CD4-positive, alpha-beta memory T cell (primary cell): ENCODE measurements around the gene AMBP. TPM values are rescaled to one million over a fixed set of nuclear protein-coding genes. Genes with fewer than 3 reads are reported as not detected.

ENCODE experiments used
- CTCF ChIA-PET: fragments of 350-600 bp; sonication (Branson Sonifier 250); formaldehyde crosslinking; loops from one replicate; lab custom pipeline; 2021; ENCODE audit warnings: inconsistent platforms; ENCODE audit not compliant: partially characterized antibody; lab: Charles Lee
- POLR2A ChIA-PET: fragments of 350-600 bp; sonication (Branson Sonifier 250); formaldehyde crosslinking; loops from one replicate; lab custom pipeline; 2021; ENCODE audit not compliant: partially characterized antibody; lab: Charles Lee
- DNase-seq, 5 donors: peaks; one replicate each; pipeline versions ENCODE4 v3.0.0 to v3.0.0-alpha.2; 2020 to 2022; ENCODE audit warnings: mixed read lengths in 1 of 5
- H3K27ac ChIP-seq: one replicate; pipeline ENCODE4 v1.7.0; 2013; ENCODE audit warnings: low read depth, low read length
- H3K27me3 ChIP-seq: 2 replicates; pipeline ENCODE4 v1.7.0; 2013; ENCODE audit warnings: mild to moderate bottlenecking, low read length, moderate library complexity; ENCODE audit not compliant: insufficient read depth
- H3K36me3 ChIP-seq: 2 replicates; pipeline ENCODE4 v1.7.0; 2013; ENCODE audit warnings: mild to moderate bottlenecking, low read length, moderate library complexity; ENCODE audit not compliant: insufficient read depth
- H3K4me1 ChIP-seq: 2 replicates; pipeline ENCODE4 v1.7.0; 2013; ENCODE audit warnings: mild to moderate bottlenecking, low read length, moderate library complexity; ENCODE audit not compliant: insufficient read depth
- H3K4me3 ChIP-seq, 2 donors: one replicate each; pipeline ENCODE4 v1.7.0; 2013; ENCODE audit warnings: low read length in 2 of 2, mild to moderate bottlenecking in 1 of 2
- H3K9me3 ChIP-seq, 2 donors: one replicate each; pipeline ENCODE4 v1.7.0; 2013; ENCODE audit warnings: low read length in 2 of 2, control low read depth in 1 of 2; ENCODE audit not compliant: control insufficient read depth in 1 of 2
- H3K27ac Mint-ChIP-seq, 7 donors: one replicate each; pipeline ENCODE4 v1.8.0; 2020 to 2021; ENCODE audit warnings: mixed read lengths in 7 of 7, mild to moderate bottlenecking in 6 of 7, inconsistent platforms in 3 of 7, moderate library complexity in 3 of 7
- H3K27me3 Mint-ChIP-seq, 2 donors: one replicate each; pipeline ENCODE4 v1.8.0; 2020 to 2021; ENCODE audit warnings: mixed read lengths in 2 of 2
- H3K36me3 Mint-ChIP-seq, 2 donors: one replicate each; pipeline ENCODE4 v1.8.0; 2020 to 2021; ENCODE audit warnings: mixed read lengths in 2 of 2, inconsistent platforms in 1 of 2, mild to moderate bottlenecking in 1 of 2
- H3K4me1 Mint-ChIP-seq, 4 donors: one replicate each; pipeline ENCODE4 v1.8.0; 2020 to 2021; ENCODE audit warnings: mixed read lengths in 4 of 4, mild to moderate bottlenecking in 1 of 4
- H3K4me3 Mint-ChIP-seq, 8 donors: one replicate each; pipeline ENCODE4 v1.8.0; 2020 to 2021; ENCODE audit warnings: mixed read lengths in 8 of 8, mild to moderate bottlenecking in 7 of 8, moderate library complexity in 6 of 8, inconsistent platforms in 3 of 8
- H3K9me3 Mint-ChIP-seq, 8 donors: one replicate each; pipeline ENCODE4 v1.8.0; 2020 to 2021; ENCODE audit warnings: mixed read lengths in 8 of 8, mild to moderate bottlenecking in 5 of 8, inconsistent platforms in 3 of 8, moderate library complexity in 1 of 8
- intact Hi-C: fragments of 100-400 bp; cut with micrococcal nuclease; formaldehyde crosslinking; loops from one replicate; pipeline ENCODE4 v1.15.1; 2023
- polyA plus RNA-seq, 2 donors: library from polyadenylated mRNA; unstranded; fragments of 300-500 nt; fragmentation: Illumina TruSeq; gene quantifications; one replicate each; pipeline ENCODE4 v1.2.3, GENCODE V29; 2021
- total RNA-seq, 2 experiments: library from RNA; stranded (reverse); gene quantifications; one replicate each; pipeline ENCODE4 v1.2.3, GENCODE V29; 2021

AMBP gene
- total and polyA plus RNA-seq, 4 experiments from 2014 or later, result not detected

DNA sequence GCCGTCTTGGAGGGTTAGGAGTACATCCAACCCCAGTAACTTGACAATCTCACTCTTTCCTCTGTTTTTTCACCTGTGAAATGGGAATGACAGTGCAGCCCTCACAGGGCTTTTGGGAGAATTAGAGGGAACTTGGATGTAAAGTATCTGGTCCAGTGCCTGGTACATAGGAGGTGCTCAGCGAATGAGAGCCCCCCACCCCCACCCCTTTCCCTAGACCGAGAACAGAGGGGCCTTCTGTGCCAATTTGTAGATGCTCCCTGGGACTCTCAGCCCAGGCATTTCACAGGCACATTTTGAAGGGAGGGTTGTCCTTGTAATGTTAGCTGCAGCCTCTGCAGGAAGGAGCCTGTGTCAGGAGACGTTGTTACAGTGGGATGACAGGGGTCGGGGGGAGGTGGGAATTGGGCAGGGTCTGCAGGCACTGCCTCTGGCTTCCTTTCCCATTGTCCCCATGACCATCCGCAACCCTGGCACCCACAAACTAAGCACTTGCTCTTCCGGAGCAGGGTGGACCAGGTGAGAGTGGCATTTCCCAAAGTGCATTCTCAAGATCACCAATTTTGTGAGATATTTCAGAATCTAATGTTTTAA is 47.0 kb downstream of the AMBP start:
- no peak for DNase-seq
- Mint-ChIP-seq H3K4me1 (no peaks in the 10 kb centered on the region), H3K27ac (no peak overlapping the region), H3K36me3 (no peaks in the 10 kb centered on the region), H3K9me3 (peaks cover 0 to 2% (median 0%) of the 10 kb centered on the region in 8 donors), H3K27me3 (no peaks in the 10 kb centered on the region), H3K4me3 (no peak overlapping the region)
- POLR2A ChIA-PET, result no interaction called here
- no peaks in the 10 kb centered on the region for H3K9me3 ChIP-seq
- no peak overlapping the region for H3K27ac ChIP-seq
- CTCF ChIA-PET, result no interaction called here
- intact Hi-C loops, result no loop called here
- H3K4me3 ChIP-seq, result no peak overlapping the region
- no peaks in the 10 kb centered on the region for H3K4me1 ChIP-seq
- H3K36me3 ChIP-seq, result no peaks in the 10 kb centered on the region
- H3K27me3 ChIP-seq, result no peaks in the 10 kb centered on the region

DNA sequence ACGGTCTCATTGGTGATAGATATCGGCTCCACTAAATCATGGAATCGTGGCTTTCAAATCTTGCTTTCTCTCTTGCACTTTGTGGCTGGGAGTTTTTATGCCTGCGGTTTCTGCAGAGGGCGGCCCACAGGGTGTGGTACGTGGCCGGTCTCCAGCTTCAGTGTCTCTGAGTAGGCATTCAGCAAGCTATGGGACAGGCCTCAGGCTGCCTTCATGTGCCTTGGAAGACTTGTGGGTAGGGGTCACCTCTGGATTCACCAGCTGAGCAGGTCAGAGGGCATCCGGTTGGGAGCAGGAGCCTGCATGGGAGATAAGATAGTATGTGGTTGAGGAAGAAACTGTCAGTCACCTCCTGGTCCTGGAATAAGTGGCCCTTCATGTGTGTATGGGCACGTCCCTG is 47.7 kb downstream of the AMBP start:
- no peak overlapping the region for H3K4me3 ChIP-seq
- Mint-ChIP-seq H3K4me3 (no peak overlapping the region), H3K36me3 (peaks cover 0 to under 1% of the 10 kb centered on the region in 2 donors), H3K4me1 (no peaks in the 10 kb centered on the region), H3K9me3 (peaks cover 0 to 6% (median 1%) of the 10 kb centered on the region in 8 donors), H3K27me3 (peaks cover 0 to 2% of the 10 kb centered on the region in 2 donors), H3K27ac (no peak overlapping the region)
- intact Hi-C loops, result loop anchor here (1.0 kb wide), 1 partner anchor 23 kb away; no protein-coding TSS in a partner anchor
- ChIA-PET CTCF (no interaction called here), POLR2A (no interaction called here)
- no peaks in the 10 kb centered on the region for H3K36me3 ChIP-seq
- H3K27ac ChIP-seq, result no peak overlapping the region
- H3K4me1 ChIP-seq, result no peaks in the 10 kb centered on the region
- no peak for DNase-seq
- no peaks in the 10 kb centered on the region for H3K9me3 ChIP-seq
- no peaks in the 10 kb centered on the region for H3K27me3 ChIP-seq

DNA sequence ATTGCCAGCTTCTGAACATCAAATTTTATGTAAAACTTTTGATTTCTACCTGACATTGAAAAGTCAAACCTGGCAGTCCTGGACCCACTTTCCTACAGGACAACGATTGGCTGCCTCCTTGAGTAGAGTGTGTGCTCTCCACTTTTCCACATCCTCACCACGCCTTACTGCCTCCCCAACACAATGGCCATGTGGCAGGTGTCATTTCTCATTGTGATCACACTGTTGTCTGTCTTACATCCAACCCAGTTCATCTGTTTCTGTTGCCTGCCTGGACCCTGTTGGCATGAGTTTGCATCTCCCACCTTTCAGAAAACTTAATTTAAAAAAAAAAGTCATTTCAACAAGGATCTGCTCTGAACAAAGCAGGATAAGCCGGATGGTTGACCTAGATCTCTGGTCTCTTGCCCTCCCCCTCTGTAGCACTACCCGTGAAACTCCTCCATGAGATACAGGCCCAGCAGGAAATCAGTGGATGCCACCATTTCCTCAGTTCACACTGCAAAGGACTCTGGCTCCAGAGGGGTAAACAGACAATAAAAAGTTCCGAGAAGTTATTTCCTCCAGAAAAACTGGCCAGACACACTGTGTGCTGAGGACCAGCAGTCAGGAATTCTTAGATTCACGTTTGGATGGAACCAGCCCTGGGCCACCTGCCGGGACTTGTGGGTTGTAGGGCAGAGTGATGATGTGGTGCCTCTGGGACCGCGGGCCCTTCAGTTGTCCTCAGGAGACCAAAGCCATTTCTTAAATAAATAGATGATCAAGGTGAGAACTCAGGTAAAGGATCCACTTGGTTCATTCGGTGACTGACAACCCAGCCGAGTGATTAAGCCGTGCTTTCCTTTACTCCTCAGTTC is 48.6 kb downstream of the AMBP start:
- peaks cover 0 to 11% (median 7%) of the 10 kb centered on the region in 8 donors for H3K9me3 Mint-ChIP-seq
- DNase-seq, result no peak
- POLR2A ChIA-PET, result no interaction called here
- Histone ChIP-seq H3K4me3 (no peak overlapping the region), H3K27ac (no peak overlapping the region), H3K9me3 (no peaks in the 10 kb centered on the region), H3K4me1 (no peaks in the 10 kb centered on the region), H3K36me3 (no peaks in the 10 kb centered on the region), H3K27me3 (no peaks in the 10 kb centered on the region)
- CTCF ChIA-PET, result no interaction called here
- peaks cover 0 to 3% of the 10 kb centered on the region in 2 donors for H3K27me3 Mint-ChIP-seq
- no peaks in the 10 kb centered on the region for H3K4me1 Mint-ChIP-seq
- H3K36me3 Mint-ChIP-seq, result peaks cover 6 to 7% of the 10 kb centered on the region in 2 donors
- H3K27ac Mint-ChIP-seq, result no peak overlapping the region
- intact Hi-C loops, result loop anchor here (1.0 kb wide), 1 partner anchor 22 kb away; no protein-coding TSS in a partner anchor
- no peak overlapping the region for H3K4me3 Mint-ChIP-seq

DNA sequence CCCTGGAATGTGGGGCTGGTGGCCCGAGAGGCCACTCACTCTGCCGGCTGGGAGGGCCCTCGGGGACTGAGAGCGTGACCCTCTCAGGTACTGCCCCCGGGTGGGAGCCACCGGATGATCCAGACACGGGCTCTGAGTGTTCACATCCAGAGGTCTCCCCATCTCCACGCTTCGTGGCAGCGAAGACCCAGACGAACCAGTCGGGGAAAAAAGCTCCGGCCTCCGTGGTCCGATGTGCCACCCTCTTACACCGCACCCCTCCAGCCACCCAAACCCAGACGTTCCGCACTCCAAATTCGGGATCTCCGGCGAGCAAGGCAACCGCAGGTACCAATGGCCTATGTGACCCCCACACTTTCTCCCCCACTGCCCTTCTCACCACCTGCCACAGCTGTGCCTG is 49.5 kb downstream of the AMBP start:
- Mint-ChIP-seq H3K4me1 (no peaks in the 10 kb centered on the region), H3K36me3 (peaks cover 6 to 10% of the 10 kb centered on the region in 2 donors), H3K9me3 (peaks cover 0 to 19% (median 16%) of the 10 kb centered on the region in 8 donors), H3K27me3 (peaks cover 0 to 3% of the 10 kb centered on the region in 2 donors), H3K27ac (no peak overlapping the region), H3K4me3 (no peak overlapping the region)
- CTCF ChIA-PET, result no interaction called here
- intact Hi-C loops, result no loop called here
- H3K4me1 ChIP-seq, result no peaks in the 10 kb centered on the region
- H3K4me3 ChIP-seq, result no peak overlapping the region
- H3K36me3 ChIP-seq, result no peaks in the 10 kb centered on the region
- no peaks in the 10 kb centered on the region for H3K9me3 ChIP-seq
- no peak for DNase-seq
- no peaks in the 10 kb centered on the region for H3K27me3 ChIP-seq
- no peak overlapping the region for H3K27ac ChIP-seq
- POLR2A ChIA-PET, result no interaction called here

DNA sequence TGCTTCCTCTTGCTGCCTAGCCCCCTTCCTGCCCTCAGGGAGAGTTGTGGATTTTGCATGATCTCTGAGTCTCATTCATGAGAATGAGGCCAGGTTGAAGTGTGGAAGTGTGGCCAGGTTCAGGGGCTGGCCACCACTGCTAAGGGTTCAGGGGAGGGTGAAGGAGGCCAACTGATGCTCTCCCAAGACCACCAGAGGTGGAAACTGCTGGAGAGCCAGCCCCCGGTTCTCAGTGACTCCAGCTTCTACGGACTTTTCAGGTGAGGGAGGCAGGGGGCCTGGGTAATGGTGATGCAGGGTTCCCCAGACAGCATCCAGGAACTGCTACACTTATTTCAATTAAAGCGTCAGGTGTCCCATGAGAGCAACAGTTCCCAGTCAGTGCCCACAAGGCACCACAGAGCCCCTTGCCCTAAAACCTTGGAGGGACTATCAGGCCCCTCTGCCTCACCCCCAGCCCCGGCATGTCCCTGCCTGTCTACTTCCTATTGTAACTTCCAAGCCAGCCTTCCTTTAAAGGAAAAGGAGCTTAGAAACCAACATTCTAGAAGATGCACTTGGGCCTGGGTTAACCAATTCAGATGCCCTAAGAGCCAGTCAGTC is 50.1 kb downstream of the AMBP start:
- Mint-ChIP-seq H3K27ac (no peak overlapping the region), H3K27me3 (peaks cover 0 to 3% of the 10 kb centered on the region in 2 donors), H3K4me1 (no peaks in the 10 kb centered on the region), H3K4me3 (no peak overlapping the region), H3K36me3 (peaks cover 6 to 12% of the 10 kb centered on the region in 2 donors), H3K9me3 (peaks cover 0 to 26% (median 21%) of the 10 kb centered on the region in 8 donors)
- intact Hi-C loops, result no loop called here
- H3K27me3 ChIP-seq, result no peaks in the 10 kb centered on the region
- H3K27ac ChIP-seq, result no peak overlapping the region
- no peak for DNase-seq
- H3K9me3 ChIP-seq, result no peaks in the 10 kb centered on the region
- H3K4me1 ChIP-seq, result no peaks in the 10 kb centered on the region
- ChIA-PET CTCF (no interaction called here), POLR2A (no interaction called here)
- H3K36me3 ChIP-seq, result no peaks in the 10 kb centered on the region
- H3K4me3 ChIP-seq, result no peak overlapping the region

DNA sequence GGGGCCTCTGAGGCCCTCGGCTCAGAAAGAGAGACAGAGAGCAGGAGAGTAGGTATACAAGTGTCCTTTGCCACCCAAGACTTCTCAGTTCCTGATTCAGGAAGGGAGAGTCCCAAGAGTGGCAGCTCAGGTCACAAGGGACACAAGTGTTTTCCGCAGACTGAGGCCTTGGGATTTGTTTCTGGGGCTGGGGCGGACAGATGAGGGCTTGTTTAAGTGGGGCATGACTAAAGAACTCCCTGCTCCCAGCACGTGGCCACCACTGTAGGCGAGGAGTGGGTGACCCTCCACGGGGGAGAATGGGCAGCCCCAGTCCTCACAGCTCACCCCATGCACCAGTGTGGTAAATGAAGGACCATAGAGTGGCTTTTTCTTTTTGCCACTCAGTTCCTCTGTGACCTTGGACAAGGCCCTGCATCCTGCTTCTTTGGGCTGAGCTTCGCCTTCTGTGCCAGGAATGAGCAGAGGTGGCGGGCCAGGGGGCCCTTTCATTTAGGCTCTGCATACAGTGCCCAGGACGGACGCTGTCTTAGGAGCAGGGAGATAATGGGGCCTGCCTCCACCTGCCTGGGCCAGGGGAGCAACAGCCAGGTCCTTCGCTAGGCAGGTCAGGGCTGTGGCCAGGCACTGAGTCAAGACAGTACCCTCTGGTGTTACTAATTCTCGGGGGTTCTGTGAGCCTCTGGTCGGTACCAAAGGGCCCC is 50.8 kb downstream of the AMBP start:
- Histone ChIP-seq H3K4me1 (no peaks in the 10 kb centered on the region), H3K4me3 (no peak overlapping the region), H3K36me3 (no peaks in the 10 kb centered on the region), H3K9me3 (no peaks in the 10 kb centered on the region), H3K27ac (no peak overlapping the region), H3K27me3 (no peaks in the 10 kb centered on the region)
- no peak overlapping the region for H3K27ac Mint-ChIP-seq
- peaks cover 0 to 3% of the 10 kb centered on the region in 2 donors for H3K27me3 Mint-ChIP-seq
- ChIA-PET CTCF (no interaction called here), POLR2A (no interaction called here)
- peaks cover 0 to 32% (median 28%) of the 10 kb centered on the region in 8 donors for H3K9me3 Mint-ChIP-seq
- H3K36me3 Mint-ChIP-seq, result peaks cover 9 to 12% of the 10 kb centered on the region in 2 donors
- no peaks in the 10 kb centered on the region for H3K4me1 Mint-ChIP-seq
- intact Hi-C loops, result no loop called here
- no peak overlapping the region for H3K4me3 Mint-ChIP-seq
- no peak for DNase-seq

DNA sequence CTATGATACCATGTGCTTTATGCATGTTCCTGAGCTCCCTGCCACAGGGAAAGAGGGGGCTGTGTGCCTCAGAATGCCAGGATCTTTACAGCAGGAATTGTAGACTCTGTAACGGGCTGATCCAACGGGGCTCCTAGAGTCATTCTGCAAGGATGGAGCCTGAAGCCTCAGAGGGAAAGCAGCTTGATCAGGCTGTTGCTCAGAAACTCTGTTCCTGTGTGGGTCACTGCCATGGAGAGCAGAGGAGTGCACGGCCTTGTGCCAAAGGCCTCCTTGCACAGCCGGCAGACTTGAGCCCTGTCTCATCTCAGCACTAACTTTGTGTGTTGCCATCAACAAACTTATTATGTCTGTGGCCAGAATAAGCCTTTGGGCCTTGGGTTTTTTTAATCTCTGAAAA is 51.8 kb downstream of the AMBP start:
- Mint-ChIP-seq H3K27me3 (peaks cover 0 to 3% of the 10 kb centered on the region in 2 donors), H3K36me3 (peaks cover 9 to 12% of the 10 kb centered on the region in 2 donors), H3K27ac (no peak overlapping the region), H3K4me1 (no peaks in the 10 kb centered on the region), H3K9me3 (peaks cover 0 to 35% (median 30%) of the 10 kb centered on the region in 8 donors), H3K4me3 (no peak overlapping the region)
- no peak for DNase-seq
- Histone ChIP-seq H3K27ac (no peak overlapping the region), H3K4me3 (no peak overlapping the region), H3K9me3 (no peaks in the 10 kb centered on the region), H3K27me3 (no peaks in the 10 kb centered on the region), H3K36me3 (no peaks in the 10 kb centered on the region), H3K4me1 (no peaks in the 10 kb centered on the region)
- intact Hi-C loops, result no loop called here
- ChIA-PET POLR2A (no interaction called here), CTCF (no interaction called here)
